Measurements from ENCODE around the gene PRX. TPM values are rescaled to one million over a fixed set of nuclear protein-coding genes. Genes with fewer than 3 reads are reported as not detected.

The PRX gene
- total RNA-seq, 2 experiments from 2014 or later = 1.2 to 1.7 TPM

DNA sequence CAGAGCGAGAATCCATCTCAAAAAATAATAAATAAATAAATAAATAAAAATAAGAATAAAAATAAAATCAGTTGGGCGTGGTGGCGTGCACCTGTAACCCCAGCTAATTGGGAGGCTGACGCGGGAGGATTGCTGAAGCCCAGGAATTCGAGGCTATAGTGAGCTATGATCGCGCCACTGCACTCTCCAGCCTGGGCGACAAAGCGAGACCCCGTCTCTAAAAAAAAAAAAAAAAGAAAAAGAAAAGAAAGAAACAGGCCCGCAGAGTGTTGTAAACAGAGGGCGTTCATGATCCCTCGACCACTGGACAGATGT is 7.2 kb upstream of the PRX start:
- peaks cover 21% of the 10 kb centered on the region for H3K4me1 Mint-ChIP-seq (ENCODE audit: low read depth)
- intact Hi-C loops (cut with micrococcal nuclease) = no loop called here

DNA sequence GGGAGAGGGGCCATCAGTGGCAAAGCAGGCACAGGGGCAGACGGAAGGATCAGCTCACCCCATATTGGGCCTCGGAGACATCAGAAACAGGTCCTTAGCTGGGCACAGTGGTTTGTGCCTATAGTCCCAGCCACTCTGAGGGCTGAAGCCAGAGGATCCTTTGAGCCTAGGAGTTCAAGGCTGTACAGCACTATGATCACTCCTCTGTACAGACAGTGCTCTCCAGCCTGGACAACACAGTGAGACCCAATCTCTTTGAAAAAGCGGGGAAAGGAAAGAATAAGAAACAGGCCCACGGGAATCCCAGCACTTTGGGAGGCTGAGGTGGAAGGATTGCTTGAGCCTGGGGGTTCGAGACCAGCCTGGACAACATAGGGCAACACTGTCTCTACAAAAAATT is 6.6 kb upstream of the PRX start:
- intact Hi-C loops (cut with micrococcal nuclease) = no loop called here
- H3K4me3 Mint-ChIP-seq = peak overlapping the region; percentile 55
- no peaks in the 10 kb centered on the region for H3K9me3 Mint-ChIP-seq
- ChIA-PET CTCF (interaction anchor here (0.7 to 2.1 kb wide), 15 partner anchors 8 to 215 kb away, joined by 3 to 28 read pairs (median 8); partner anchors contain the start of genes BLVRB, C19orf47, PLD3 and SERTAD3), POLR2A (interaction anchor here (0.6 to 1.4 kb wide), 3 partner anchors 17 to 43 kb away, joined by 3 to 5 read pairs (median 4); no protein-coding TSS in a partner anchor)
- H3K27ac Mint-ChIP-seq = no peak overlapping the region
- DNase-seq = no peak
- no peaks in the 10 kb centered on the region for H3K27me3 Mint-ChIP-seq
- peaks cover 8% of the 10 kb centered on the region for H3K36me3 Mint-ChIP-seq
- H3K4me1 Mint-ChIP-seq (ENCODE audit: low read depth) = peaks cover 21% of the 10 kb centered on the region

More for the DNA sequence above, 7.2 kb upstream of the PRX start:
- ChIA-PET CTCF (interaction anchor here (0.7 to 2.1 kb wide), 28 partner anchors 9 to 214 kb away, joined by 3 to 28 read pairs (median 5); partner anchors contain the start of genes AKT2, BLVRB, C19orf47 and PLD3), POLR2A (interaction anchor here (0.7 to 1.4 kb wide), 8 partner anchors 9 to 72 kb away, joined by 3 to 5 read pairs (median 4); partner anchors contain the start of genes BLVRB, C19orf47, PLD3 and SPTBN4)
- Mint-ChIP-seq H3K4me3 (peak overlapping the region; percentile 77), H3K27ac (peak overlapping the region; percentile 93), H3K9me3 (no peaks in the 10 kb centered on the region), H3K27me3 (no peaks in the 10 kb centered on the region), H3K36me3 (peaks cover 8% of the 10 kb centered on the region)
- DNase-seq = no peak

DNA sequence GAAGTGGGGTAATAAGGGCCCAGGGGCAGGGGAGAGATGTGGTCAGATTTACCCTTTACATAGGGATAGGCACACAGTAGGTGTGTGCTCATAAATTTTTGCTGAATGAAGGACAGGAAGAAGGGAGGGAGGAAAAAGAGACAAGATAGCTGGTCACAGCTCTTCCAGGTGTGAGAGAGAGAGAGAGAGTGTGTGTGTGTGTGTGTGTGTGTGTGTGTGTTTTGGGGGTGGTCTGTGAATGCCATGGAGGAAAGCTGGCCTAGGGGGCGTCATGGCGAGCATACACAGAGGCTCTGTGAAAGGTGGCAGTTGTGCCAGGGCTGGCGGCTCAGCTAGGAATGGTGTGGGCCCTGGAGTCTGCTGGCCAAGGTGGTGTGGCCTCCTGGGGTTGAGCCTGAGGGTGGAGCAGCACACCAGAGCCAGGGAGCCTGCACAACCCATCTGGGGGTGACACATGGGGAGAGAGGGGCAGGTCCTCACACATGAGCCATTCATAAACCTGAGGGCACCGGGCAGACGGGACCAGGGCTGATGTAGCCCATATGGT is 6.0 kb upstream of the PRX start:
- peaks cover 20% of the 10 kb centered on the region for H3K4me1 Mint-ChIP-seq (ENCODE audit: low read depth)
- intact Hi-C loops (cut with micrococcal nuclease) = no loop called here
- no peak overlapping the region for H3K27ac Mint-ChIP-seq

DNA sequence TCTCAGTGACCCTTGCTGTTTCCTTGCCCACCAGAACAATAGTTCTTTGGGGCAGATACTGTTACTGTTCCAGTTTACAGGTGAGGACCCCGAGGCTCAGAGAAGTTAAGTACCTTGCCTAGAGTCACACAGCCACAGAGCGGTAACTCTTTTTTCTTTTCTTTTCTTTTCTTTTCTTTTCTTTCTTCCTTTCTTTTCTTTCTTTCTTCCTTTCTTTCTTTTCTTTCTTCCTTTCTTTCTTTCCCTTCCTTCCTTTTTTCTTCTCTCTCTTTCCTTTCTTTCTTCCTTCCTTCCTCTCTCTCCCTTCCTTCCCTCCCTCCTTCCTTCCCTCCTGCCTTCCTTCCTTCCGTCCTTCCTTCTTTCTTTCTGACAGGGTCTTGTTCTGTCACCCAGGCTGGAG is 4.9 kb upstream of the PRX start:
- H3K27ac Mint-ChIP-seq = no peak overlapping the region
- intact Hi-C loops (cut with micrococcal nuclease) = no loop called here
- H3K36me3 Mint-ChIP-seq = peaks cover 5% of the 10 kb centered on the region
- no peak overlapping the region for H3K4me3 Mint-ChIP-seq
- peaks cover 3% of the 10 kb centered on the region for H3K27me3 Mint-ChIP-seq
- H3K4me1 Mint-ChIP-seq (ENCODE audit: low read depth) = peaks cover 18% of the 10 kb centered on the region
- ChIA-PET POLR2A (no interaction called here), CTCF (no interaction called here)
- no peaks in the 10 kb centered on the region for H3K9me3 Mint-ChIP-seq
- no peak for DNase-seq

More for the DNA sequence above, 6.0 kb upstream of the PRX start:
- ChIA-PET CTCF (no interaction called here), POLR2A (interaction anchor here (0.6 kb wide), 1 partner anchor 24 kb away, joined by 3 read pairs; no protein-coding TSS in a partner anchor)
- Mint-ChIP-seq H3K36me3 (peaks cover 5% of the 10 kb centered on the region), H3K27me3 (no peaks in the 10 kb centered on the region), H3K4me3 (no peak overlapping the region), H3K9me3 (no peaks in the 10 kb centered on the region)
- no peak for DNase-seq

DNA sequence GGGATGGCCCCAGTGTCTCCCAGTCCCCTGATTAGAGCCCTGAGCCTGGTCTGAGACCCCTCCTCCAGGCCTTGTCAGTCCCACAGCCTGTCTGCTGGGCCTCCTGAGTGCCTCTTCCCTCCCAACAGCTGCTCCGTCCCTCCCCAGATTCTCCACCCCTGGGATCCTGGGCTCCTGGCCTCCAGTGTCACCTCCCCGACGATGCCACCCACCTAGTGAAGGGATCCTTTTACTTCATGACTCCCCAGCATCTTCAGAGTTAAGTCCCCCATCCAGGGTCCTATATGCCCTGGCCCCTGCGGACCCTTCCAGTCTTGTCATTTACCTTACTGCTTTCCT is 4.4 kb upstream of the PRX start:
- DNase-seq = no peak
- intact Hi-C loops (cut with micrococcal nuclease) = no loop called here
- Mint-ChIP-seq H3K27me3 (peaks cover 3% of the 10 kb centered on the region), H3K36me3 (peaks cover 5% of the 10 kb centered on the region), H3K9me3 (no peaks in the 10 kb centered on the region), H3K27ac (no peak overlapping the region), H3K4me3 (no peak overlapping the region), H3K4me1 (ENCODE audit: low read depth) (peaks cover 17% of the 10 kb centered on the region)
- ChIA-PET POLR2A (no interaction called here), CTCF (interaction anchor here (0.6 to 1.3 kb wide), 2 partner anchors 82 to 217 kb away, joined by 3 read pairs; no protein-coding TSS in a partner anchor)

DNA sequence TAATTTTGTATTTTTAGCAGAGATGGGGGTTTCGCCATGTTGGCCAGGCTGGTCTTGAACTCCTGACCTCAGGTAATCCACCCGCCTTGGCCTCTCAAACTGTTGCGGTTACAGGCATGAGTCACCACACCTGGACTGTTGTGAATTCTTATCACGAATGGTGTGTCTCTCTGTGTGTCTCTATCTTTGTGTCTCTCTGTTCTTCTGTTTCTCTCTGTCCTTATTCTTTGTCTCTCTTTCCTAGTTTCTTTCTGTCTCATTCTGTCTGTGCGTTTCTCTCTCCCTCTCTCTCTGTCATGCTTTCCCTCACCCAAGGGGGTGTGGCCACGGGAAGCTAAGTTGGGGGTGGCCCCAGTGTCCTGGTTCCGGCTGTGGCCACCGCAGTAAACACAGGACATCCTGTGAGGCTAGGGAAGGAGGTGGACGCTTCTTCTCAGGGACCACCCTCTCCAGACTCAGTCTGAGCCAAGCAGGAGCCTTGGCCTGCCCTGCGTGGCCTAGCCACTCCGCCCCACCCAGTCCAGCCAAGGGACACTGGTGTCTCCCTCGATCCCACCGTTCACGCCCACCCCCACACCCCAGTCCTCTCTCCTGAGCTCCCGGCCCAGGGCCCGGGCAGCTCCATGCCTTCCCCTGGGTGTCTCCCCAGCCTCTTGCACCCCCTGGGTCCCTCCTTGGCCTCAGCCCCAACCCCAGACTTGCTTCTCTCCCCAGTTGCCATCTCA is 3.9 kb upstream of the PRX start:
- Mint-ChIP-seq H3K36me3 (no peaks in the 10 kb centered on the region), H3K4me3 (no peak overlapping the region), H3K4me1 (ENCODE audit: low read depth) (peaks cover 11% of the 10 kb centered on the region), H3K27ac (peak overlapping the region; percentile 44), H3K27me3 (peaks cover 3% of the 10 kb centered on the region), H3K9me3 (no peaks in the 10 kb centered on the region)
- intact Hi-C loops (cut with micrococcal nuclease) = no loop called here
- ChIA-PET CTCF (interaction anchor here (0.6 to 1.3 kb wide), 2 partner anchors 82 to 218 kb away, joined by 3 read pairs; no protein-coding TSS in a partner anchor), POLR2A (no interaction called here)
- DNase-seq = peak; percentile 40

DNA sequence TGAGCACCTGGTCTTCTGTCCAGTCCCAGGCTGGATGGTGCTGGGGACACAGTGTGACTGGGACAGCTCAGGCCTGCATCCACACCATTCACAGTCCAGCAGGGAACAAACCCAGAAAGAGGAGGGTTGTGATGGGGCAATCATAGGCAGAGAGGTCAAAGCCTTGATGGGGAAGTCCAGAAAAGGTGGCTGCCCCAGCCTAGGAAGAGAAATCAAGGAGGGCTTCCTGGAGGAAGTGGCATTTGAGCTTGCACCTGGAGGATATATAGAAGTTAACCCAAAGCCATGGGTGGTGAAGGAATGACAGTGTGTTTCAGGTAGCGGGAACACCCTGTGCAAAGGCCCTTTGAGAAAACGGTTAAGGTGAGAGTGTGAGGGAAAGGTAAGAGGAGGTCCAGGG is 2.6 kb upstream of the PRX start:
- Mint-ChIP-seq H3K27me3 (peaks cover 3% of the 10 kb centered on the region), H3K4me3 (no peak overlapping the region), H3K27ac (no peak overlapping the region), H3K9me3 (no peaks in the 10 kb centered on the region), H3K4me1 (ENCODE audit: low read depth) (peaks cover 8% of the 10 kb centered on the region), H3K36me3 (no peaks in the 10 kb centered on the region)
- intact Hi-C loops (cut with micrococcal nuclease) = no loop called here
- ChIA-PET POLR2A (no interaction called here), CTCF (interaction anchor here (0.6 kb wide), 1 partner anchor 41 kb away, joined by 3 read pairs; no protein-coding TSS in a partner anchor)
- DNase-seq = no peak

DNA sequence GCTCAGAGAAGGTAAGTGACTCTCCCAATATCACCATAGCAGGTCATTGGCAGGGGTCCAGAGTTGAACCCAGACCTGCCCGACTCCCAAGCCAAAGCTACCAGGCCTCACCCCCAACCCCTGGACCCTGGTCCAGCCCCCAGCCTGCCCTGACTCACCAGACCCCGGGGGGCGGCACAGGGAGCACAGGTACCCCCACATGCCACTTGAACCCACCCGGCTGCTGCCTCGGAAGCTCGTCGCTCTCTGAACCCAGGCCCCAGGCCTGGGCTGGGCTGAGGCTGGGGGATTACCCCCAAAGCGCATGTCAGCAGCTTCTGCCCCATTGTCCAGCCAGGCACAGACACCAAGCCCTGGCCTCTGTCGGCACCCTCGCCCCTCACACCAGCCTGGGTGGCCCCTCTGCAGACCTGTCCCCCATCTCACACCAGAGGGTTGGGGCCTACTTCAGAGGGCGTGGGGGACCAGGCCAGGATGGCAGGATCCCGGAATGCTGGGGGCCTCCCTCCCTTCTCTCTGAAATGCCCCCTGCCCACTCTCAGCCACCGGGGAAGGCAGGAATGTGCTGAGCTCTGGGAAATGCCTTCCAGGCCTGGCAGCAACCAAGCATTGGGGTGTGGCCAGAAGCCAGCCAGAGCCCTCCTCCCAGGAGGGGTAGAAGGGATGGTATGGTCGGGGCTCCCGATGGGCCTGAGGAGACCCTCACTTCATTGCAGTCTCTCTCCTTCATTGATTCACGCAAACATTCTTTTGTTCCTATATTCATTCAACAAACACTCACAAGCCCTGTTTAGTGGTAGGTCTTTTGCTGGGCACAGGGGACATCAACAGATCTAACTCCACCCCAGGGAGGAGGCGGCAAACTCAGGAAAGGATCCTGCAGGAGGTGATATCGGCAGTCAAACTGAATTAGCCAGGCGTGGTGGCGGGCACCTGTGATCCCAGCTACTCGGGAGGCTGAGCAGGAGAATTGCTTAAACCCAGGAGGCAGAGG is 1.7 kb upstream of the PRX start:
- peaks cover 6% of the 10 kb centered on the region for H3K4me1 Mint-ChIP-seq (ENCODE audit: low read depth)
- no peaks in the 10 kb centered on the region for H3K36me3 Mint-ChIP-seq
- no peak for DNase-seq
- H3K27me3 Mint-ChIP-seq = peaks cover 3% of the 10 kb centered on the region
- H3K4me3 Mint-ChIP-seq = no peak overlapping the region
- no peak overlapping the region for H3K27ac Mint-ChIP-seq
- POLR2A ChIA-PET = no interaction called here
- intact Hi-C loops (cut with micrococcal nuclease) = no loop called here
- H3K9me3 Mint-ChIP-seq = no peaks in the 10 kb centered on the region
- CTCF ChIA-PET = no interaction called here

DNA sequence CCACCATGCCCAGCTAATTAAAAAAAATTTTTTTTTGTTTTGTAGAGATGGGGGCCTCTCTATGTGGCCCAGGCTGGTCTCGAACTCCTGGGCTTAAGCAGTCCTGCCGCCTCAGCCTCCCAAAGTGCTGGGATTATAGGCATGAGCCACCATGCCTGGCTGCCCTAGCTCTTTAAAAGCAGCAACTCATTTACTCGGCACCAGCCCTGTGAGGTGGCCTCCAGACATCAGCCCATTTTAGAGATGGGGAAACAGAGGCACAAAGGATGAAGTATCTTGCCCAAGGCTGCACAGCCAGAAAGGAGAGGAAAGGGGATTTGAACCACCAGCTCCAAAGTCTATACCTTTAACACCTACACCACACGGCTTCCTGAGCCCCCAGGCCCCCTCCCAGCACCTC is 312 bp downstream of the PRX start:
- no peak overlapping the region for H3K27ac Mint-ChIP-seq
- no peaks in the 10 kb centered on the region for H3K9me3 Mint-ChIP-seq
- intact Hi-C loops (cut with micrococcal nuclease) = no loop called here
- POLR2A ChIA-PET = interaction anchor here (1.4 kb wide), 1 partner anchor 9 kb away, joined by 3 read pairs; no protein-coding TSS in a partner anchor
- peaks cover 3% of the 10 kb centered on the region for H3K27me3 Mint-ChIP-seq
- H3K36me3 Mint-ChIP-seq = no peaks in the 10 kb centered on the region
- H3K4me3 Mint-ChIP-seq = no peak overlapping the region
- DNase-seq = no peak
- CTCF ChIA-PET = interaction anchor here (0.6 to 2.8 kb wide), 3 partner anchors 7 to 174 kb away, joined by 3 to 13 read pairs (median 4); no protein-coding TSS in a partner anchor
- peaks cover 10% of the 10 kb centered on the region for H3K4me1 Mint-ChIP-seq (ENCODE audit: low read depth)

DNA sequence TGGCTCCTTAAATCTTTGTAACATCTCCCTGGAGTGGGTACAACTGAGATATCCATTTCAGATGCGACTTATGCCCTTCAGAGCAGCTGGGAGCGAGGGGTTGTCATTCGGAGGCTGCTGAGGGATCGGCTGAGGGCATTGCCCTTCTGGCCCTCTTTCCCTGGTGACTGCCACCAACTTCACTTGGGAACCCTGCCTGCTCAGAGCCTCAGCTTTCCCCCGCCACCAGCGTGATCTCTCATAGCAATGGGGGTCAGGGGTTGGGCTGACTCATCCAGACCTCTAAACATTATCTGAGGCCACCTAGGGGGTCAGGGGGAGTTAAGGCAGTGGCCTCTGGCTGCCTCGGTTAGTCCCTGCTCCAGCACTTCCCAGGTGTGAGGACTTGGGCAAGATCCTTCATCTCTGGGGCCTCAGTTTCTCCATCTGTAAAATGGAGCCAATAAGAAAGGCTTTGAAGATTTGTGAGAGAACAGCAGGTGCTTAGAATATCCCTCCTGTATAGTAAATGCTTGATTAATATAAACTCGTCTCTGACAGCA is 1.1 kb downstream of the PRX start:
- ChIA-PET POLR2A (no interaction called here), CTCF (interaction anchor here (1.0 to 2.8 kb wide), 2 partner anchors 8 to 52 kb away, joined by 4 to 13 read pairs; no protein-coding TSS in a partner anchor)
- intact Hi-C loops (cut with micrococcal nuclease) = no loop called here
- peaks cover 3% of the 10 kb centered on the region for H3K27me3 Mint-ChIP-seq
- H3K4me1 Mint-ChIP-seq (ENCODE audit: low read depth) = peaks cover 10% of the 10 kb centered on the region
- no peaks in the 10 kb centered on the region for H3K36me3 Mint-ChIP-seq
- H3K4me3 Mint-ChIP-seq = no peak overlapping the region
- no peak overlapping the region for H3K27ac Mint-ChIP-seq
- no peak for DNase-seq
- H3K9me3 Mint-ChIP-seq = no peaks in the 10 kb centered on the region

DNA sequence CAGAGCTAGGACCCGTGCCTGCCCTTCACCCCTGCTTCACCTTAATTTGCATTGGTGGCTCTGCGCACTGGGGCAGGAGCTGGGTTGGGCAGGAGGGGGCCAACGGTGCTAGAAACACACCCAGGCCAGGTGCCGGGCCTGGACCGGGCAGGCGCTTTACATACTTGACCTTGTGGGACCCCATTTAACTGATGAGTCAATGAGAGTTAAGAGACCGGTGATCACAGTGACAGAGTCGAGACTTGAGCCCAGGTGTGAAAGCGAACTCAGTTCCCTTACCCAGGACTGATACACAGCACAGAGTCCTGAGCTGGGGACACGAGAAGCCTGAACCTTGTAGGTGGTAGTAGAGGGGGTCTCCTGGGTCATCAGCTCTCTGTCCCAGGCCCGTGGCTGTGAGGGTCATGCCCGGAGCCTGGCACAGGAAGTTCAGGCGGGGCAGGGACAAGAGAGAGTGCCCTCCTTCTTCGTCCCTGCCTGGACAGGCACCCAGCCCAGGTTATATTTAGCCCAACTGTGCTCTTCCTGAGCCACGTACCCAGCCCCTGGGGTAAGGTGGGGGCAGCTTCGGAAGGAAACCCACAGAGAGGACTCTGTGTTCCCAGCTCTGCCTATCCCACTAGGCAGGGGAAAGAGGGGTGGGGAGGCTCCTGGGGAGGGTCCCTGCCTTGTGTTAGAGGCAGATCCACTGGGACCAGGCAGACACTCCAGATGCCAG is 1.9 kb downstream of the PRX start:
- ChIA-PET POLR2A (interaction anchor here (0.5 kb wide), 1 partner anchor 16 kb away, joined by 3 read pairs; no protein-coding TSS in a partner anchor), CTCF (interaction anchor here (1.4 to 2.8 kb wide), 2 partner anchors 9 to 106 kb away, joined by 6 to 13 read pairs; no protein-coding TSS in a partner anchor)
- H3K36me3 Mint-ChIP-seq = no peaks in the 10 kb centered on the region
- no peak overlapping the region for H3K27ac Mint-ChIP-seq
- no peak overlapping the region for H3K4me3 Mint-ChIP-seq
- DNase-seq = no peak
- peaks cover 7% of the 10 kb centered on the region for H3K4me1 Mint-ChIP-seq (ENCODE audit: low read depth)
- no peaks in the 10 kb centered on the region for H3K9me3 Mint-ChIP-seq
- peaks cover 3% of the 10 kb centered on the region for H3K27me3 Mint-ChIP-seq
- intact Hi-C loops (cut with micrococcal nuclease) = no loop called here
